ENCODE data around the gene GLRX5.
A peak's percentile ranks its signal among the peaks of the same experiment; 100 is the strongest.
"Not testable (repeated sequence)": the region's sequence is repeated elsewhere in the genome, so short reads cannot be mapped to it uniquely, and the experiment has no call there.

GLRX5 gene

DNA sequence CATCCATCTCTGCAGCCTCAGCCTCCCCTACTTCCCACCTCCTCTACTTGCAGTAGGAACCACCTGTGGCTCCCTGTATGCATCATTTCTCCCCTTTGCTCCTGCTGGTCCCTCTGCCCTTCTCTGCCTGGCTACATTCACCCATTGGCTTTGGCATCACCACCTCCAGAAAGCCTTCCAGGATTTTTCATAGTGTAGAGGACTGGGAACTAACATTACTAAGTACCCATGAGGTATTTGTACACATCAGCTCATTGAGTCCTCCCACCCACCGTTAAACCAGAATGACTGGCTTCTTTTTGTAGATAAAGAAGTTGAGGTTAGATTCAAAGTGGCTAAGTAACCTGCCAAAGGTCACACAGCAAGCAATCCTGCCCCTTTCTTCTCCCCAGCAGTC lies 35.5 kb upstream of the GLRX5 start:
- DNase-seq, result no peak

DNA sequence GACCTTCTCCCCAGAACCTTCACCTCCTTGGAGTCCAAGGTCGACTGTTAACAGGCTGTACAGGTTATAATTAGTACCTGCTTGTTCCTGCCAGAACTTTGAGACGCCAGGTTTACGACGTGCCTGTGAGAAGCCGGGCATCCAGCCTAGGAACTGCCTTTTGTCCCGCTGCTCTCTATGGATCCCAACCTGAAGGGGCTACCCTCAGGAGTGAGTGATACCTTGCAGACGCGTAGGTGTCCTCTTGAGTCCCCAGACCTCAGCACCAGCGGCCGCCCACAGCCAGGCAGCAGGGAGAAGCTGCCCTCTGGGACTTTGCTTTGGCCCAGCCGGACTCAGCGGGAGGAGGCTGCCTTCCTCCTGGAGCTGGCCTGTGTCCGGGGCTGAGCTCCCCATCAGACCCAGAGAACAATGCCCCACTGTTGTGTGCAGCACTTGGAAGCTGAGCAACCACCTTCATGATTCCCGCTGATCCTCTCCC lies 34.6 kb upstream of the GLRX5 start:
- DNase-seq, result no peak

DNA sequence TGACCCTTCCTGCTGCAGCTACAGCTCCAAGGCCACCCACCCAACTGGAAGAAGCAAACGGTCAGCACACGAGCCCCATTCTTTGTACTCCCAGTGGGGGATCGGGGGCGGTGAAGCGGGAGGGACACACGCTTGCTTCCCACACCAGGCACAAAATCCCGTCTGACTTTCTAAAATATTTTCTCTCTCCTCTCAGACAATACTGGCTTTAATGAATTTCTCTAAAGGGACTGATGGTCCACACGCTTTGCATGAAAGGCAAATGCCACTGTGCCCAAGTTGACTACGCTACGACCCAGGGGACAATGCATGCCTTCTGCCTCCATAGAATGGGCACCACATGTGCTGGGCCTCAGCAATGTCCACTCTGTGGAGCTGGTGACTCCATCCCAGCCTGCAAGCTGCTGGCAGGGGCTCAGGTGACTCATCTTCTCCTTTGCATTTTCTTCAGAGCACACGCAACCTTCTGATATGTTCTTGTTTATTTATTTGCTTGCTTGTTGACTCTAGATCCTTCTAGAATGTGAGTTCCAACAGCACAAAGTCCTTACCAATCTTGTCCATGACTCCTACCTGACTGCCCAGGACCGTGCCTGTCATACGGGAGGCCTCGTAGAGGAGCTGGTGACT lies 34.0 kb upstream of the GLRX5 start:
- no peak for DNase-seq

DNA sequence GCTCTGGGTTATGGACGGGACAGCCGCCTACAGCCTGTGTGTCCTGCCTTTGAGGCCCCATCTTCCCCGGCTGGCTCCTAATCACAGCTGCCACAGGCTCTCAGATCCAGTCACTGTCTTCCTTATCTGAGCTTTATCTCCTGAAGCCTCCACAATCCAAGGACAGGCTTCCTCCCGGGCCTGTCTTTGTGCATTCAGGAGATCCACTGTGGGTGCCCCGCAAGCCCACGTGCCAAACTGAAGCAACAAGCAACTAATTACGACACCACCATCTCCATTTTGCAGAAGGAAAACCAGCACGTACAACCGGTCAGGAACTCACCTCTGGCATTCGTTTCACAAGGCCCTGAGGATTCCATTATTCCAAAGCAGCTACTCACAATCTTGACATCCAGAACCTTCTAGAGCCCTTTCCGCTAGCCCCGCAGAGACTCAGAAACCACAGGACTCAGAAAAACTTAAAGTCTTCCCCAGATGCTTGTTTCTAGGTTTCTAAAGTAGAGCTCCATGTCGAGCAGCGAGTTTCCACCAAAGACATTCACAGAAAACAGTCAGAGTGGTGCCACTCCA lies 32.4 kb upstream of the GLRX5 start:
- no peak for DNase-seq

DNA sequence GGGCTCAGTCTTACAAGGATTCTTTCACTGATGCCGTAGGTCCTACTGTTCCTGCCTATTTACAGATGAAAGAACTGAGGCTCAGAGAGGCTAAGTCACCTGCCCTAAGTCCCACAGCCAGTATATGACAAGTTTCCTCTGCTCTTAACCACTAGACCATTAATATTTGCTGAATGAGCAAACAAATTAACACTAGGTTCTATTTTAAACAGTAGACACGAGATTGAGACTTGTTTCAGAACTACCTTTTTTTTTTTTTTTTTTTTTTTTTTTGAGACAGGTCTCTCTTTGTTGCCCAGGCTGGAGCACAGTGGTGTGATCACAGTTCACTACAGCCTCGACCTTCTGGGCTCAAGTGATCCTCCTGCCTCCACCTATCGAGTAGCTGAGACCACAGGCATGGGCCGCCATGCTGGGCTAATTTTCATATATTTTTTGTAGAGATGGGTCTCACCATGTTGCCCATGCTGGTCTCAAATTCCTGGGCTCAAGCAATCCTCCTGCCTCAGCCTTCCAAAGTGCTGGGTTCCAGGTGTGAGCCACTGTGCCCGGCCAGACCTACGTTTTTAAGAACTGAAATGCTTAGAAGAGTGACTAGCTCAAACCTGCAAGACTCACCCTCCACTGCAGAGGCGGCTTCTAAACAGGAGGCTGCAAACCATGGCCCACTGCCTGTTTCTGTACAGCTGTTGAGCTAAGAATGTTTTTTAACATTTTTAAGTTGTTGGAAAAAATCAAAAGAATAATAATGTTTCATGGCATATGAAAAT lies 31.3 kb upstream of the GLRX5 start:
- DNase-seq, result no peak

DNA sequence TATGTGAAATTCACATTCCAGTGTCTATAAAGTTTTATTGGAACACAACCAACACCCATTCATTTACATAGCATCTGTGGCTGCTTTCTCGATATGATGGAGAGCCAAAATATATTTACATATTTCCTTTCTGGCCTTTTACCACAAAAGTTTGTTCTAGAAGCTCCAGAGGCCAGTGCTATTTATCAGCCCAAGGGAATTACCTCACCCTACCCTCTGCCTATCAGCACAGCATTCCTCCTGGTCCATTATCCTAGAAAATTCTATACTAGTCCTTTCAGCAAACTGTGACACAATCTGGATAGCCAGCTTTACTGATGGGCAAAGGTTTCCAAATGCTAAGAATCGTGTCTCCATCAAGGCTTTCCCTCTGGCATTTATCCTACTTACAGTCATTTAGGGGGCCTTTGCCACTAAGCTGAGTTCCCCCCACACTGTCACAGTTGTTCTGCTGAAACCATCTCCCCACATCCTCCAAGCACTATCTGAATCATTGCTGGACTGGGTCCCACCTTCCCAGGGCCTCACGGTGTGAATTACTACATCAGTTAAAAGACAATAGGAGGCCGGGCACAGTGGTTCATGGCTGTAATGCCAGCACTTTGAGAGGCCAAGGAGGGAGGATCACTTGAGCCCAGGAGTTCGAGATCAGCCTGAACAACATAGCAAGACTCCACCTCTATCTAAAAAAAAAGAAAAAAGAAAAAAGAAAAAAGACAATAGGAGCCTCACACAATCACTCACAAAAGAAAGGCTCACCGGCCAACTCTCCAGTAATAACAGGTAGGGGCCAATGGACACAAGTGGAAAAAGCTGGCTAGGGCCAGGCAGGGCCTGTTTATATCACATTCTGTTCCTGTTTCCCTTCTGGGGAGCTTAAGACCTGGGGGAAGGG lies 30.5 kb upstream of the GLRX5 start:
- no peak for DNase-seq

DNA sequence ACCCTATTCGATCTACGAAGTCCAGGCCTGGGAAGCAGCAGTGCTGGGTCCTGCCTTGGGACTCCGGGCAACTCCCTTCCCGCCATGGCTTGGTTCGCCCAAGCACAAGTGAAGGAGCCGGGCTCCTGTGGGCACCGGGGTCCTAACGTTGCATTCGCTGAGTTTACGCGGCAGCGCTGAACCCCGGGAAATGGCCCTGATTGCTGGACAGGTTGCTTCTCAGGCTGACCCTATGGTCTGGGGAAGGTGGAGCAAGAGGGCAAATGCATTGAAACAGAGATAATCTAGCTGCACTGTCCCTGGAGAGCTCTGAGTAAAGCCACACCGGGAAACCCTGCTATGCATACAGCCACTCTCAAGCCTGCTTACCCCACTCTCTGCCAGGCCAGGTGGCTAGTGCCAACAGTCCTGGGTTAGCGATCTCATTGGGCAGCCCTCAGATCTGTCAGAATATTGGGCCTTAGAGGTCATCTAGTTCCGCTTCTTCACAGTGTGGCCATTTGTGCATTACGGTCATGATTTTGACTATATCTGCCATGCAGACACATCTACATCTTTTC lies 29.7 kb upstream of the GLRX5 start:
- no peak for DNase-seq

DNA sequence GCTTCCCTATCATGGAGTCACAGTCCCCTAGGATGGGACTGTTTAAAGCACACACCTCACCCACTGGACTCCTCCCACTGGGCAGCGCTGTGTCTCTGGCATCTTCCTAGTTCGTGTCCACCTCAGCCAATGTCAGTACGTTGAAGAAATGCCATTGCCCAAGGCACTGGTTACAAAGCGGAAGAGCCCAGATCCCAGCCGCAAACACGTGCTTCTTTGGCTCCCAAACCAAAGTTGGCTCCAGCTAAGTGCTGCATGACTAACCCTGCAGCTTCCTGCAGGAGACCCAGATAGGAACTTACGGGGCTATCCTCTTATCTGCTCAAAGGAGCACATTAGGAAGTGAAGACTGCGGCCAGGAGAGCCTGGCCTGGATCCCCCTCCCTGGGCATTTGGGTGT lies 27.7 kb upstream of the GLRX5 start:
- peak in 1 of 2 donors; percentile 60 for DNase-seq

DNA sequence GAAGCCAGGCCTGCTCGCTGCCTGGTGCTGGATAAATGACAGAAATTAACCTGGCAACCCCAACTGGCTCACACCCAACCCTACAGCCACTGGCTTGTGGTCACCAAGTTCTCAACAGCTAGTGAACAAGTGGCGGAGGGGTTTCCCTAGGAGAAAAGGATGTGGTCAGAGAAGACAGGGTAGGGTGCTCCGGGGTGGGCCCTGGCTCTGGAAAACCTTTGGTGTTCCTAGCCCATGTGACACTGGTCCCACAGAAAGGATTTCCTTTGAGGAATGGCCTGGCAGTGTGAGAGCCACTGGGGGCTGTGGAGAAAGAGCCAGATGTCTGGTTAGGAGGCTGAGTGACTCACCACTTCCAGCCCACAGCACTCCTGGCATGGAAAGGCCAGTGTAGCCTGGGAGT lies 27.1 kb upstream of the GLRX5 start:
- DNase-seq, result no peak

DNA sequence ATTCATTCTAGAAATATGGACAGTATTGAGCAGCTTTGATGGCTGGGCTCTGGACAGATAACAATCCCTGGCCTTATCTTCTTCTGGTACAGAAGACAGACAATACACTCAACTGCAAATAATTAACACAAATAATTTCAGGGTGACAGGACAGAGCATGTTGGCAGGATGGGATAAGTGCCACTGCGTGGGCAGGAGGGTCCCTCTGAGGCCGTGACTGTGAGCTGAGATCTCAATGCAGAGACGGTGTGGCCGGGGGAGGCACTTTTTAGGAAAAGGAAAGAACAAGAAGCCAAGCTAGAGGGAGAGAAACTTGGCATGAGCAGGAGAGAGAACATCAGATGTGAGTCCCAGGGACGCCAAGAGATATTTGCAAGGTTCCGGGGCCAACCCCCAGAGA lies 26.5 kb upstream of the GLRX5 start:
- no peak for DNase-seq

DNA sequence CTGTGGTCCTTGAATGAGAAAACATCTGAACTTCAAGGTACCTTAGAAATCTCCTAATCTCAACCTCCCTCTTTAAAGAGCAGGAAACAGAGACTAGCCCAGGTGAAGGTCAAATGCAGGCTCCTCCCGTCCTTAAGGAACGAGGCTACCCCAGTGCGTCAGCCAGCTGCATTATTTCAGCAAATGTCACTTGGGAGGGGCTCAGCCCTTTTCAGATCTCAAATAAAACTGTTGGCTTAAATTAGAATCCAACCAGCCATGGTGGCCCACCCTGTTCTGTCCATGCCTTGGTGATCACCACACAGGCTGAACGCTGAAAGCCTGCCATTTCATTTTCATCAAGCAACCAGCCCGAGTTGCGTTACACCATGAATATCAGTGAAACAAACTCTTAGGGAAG lies 25.4 kb upstream of the GLRX5 start:
- DNase-seq, result no peak

DNA sequence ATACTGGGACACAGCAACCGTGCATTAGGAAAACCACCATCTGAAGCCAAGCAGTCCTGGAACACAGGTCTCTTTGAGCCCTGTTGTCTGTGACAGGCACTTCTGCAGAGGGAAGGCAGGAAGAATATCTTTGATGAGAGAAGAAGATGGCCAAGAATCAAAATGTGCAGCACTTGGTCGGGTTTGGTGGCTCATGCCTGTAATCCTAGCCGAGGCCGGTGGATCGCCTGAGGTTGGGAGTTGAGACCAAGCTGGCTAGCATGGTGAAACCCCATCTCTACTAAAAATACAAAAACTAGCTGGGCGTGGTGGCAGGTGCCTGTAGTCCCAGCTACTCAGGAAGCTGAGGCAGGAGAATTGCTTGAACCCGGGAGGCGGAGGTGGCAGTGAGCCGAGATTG lies 24.5 kb upstream of the GLRX5 start:
- DNase-seq, result not testable (repeated sequence)

DNA sequence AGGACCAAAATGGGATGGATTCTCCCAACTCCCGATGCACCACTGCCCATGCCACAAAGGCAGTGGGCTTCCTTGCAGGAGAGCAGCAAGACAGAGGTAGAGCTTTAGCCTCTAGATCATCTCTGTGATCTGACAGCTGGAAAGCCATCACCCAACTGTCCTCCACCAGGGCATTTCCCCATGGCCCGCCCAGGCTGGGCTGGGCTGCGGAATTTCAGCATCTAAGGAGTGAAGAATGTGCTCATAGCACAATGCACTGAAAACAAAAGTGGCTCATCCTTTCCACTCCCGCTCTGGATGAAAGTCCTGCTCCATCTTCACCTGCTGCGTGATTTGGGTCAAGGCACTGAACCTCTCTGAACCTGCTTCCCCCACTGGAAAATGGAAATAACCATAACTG lies 24.0 kb upstream of the GLRX5 start:
- DNase-seq, result no peak

DNA sequence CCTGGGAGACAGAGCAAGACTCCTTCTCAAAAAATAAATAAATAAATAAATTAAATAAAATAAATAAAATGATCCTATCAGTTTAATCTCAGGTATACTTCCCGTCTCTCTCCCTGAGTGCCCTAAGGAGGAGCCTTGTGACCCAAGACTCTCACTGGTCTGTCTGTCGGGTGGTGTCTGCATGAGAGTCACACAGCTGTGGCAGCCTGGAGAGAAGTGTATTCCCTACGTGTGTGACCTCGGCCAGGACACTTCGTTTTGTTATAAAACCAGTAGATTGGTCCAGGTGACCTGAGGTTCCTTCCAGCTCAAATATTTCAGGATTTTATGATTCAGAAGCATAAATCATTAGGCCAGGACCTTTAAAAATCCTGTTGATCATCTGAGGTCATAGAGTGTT lies 23.2 kb upstream of the GLRX5 start:
- DNase-seq, result no peak

DNA sequence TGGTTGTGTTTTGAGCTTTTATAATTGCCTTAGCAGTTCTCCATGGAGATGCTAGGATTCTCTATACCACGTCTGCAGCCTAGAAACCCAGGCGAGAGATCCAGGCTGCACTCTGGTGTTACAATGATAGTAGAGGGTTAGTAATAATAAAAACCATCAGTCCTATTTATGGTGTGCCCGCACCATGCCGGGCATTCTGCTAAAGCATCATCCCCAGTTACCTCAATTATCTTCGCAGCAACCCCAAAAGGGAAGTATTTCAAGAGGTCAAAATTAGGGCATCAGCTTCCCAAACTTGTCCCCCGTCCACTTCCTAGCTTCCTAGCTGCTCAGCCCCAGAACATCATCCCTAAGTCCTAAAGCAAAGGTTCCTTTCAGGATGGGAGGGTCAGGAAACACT lies 21.6 kb upstream of the GLRX5 start:
- DNase-seq, result no peak

DNA sequence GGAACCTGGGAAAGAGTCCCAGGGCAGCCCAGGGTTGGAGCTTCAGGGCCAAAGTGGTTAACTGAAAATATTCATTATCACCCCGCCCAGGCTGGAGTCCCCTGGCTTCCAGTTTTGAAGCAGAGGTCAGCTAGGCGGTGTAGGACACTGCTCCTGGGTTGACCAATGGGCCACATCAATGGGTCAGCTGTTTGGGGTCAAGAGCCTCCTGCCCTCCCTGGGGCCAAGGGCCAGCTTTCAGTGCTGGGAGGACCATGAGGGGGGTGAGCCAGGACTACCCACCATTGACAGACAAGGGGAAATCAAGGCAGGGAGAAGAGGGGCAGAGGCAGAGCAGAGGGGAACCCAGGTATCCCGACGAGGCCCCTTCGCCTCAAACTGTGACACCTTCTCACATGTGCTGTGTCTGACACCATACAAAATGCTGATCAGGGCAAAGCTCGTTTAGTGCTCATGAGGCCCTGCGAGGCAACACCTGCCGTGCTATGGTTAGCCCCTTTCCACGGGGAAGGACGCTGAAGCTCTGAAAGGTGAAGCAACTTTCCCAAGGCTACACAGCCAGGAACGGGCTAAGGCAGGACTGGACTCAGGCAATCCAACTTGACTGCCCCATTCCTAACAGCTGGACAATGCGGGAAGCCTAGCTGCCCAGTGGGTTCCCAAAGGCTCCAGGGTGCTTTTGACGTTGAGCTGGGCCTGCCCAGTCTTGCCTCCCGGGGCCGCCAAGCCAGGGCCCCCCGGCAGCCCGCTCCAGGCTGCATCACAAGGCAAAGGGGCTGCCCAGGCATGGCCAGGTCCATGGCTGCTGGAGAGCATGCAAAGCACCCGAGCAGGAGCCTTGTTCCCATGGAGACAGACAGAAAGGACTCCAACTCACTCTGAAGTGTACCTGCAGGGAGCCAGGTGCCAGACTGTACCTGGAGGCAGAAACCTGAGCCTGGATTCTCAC lies 20.4 kb upstream of the GLRX5 start:
- DNase-seq, result no peak

DNA sequence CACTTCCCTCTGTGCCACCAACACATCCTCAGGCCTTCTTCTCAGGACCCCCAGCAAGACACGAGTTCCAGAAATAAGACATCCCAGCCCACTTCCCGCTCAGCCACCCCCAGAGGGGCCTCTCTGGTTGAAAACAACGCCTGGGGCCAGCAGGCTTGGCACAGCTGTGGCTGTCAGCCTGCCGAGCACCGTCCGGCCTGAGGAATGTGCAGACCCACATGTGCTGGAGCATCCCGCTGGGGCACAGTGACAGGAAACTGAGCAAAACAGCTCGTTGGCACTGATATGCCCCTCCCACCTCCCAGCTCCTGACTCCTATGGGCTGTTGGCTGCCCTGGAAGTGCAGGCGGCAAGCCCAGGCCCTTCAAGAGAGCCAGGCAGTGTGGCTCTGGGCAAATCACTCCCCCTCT lies 19.8 kb upstream of the GLRX5 start:
- DNase-seq, result peak in 1 of 2 donors; percentile 39

DNA sequence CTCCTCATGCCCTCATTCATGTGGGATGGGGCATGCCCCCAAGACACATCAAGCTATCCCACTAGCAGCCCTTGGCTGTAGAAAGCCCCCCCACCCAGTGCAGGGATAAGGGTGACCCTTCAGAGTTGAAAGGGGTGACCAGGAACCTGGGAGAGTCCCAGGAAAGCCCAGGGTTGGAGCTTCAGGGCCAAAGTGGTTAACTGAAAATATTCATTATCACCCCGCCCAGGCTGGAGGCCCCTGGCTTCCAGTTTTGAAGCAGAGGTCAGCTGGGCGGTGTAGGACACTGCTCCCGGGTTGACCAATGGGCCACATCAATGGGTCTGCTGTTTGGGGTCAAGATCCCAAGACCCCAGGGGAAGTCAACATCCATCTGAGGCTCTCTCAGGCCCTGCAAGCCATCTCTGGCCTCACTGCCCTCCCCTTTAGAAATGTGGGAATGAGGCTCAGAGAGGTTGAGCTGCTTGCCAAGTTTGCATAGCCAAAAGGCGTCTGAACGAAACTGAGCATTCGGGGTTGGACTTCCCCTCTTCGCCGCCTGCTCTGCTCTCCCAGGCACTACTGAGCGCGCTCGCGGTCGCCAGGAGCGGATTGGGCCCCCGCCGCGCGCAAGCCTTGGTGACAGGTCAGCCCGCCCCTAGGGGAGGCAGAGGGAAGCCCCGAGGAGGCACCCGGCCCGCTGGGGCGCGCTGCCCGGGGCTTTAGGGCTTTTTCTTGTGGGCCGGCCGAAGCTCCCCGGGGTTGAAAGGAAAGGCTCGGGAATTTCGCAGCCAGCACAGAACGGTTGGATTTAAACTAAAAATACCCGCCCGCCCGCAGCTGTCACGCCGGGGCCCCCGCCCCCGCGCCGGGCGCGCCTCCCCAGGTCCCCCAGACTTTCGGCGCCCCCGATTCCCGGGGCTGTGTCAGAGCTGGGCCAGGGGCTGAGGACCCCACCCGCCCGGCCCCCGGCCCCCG lies 19.0 kb upstream of the GLRX5 start:
- peak; percentile 52 to 72 for DNase-seq

DNA sequence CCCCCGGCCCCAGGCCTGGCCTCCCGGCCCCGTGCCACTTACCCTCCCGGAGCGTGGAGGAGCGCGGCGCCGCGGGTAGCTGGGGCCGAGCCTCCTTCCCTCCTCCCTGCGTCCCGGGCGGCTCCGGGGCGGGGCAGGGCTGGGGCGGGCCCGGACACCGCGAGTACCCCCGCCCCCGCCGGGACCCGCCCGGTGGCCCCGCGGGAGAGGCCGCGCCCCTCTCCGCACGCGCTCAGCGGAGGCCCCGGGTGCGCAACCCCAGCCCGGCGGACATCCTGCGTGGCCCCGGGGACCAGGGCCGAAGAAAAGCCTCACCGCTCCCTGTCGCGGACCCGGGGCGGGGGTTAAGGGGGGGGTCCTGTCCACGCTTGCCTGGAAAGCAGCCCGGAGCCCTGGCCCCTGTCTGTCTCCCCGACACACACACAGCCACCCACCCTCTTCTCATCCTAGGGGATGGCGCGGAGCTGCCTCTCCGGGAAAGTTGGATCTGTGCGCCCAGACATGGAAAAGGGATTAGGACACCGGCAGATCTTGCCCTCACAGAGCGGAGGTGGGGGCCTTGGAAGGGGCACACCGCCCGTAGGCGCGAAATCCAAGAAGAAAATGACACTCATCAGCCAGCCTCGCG lies 18.2 kb upstream of the GLRX5 start, which contains the start of gene SYNE3:
TSS of gene SYNE3 (minus strand) at position 97 of the 628 bp plus-strand sequence. CDS start 40,829 bp downstream, outside the sequence.
- DNase-seq, result no peak

Measured in bone marrow (tissue), 2 donors.